Measurements from ENCODE around the gene PCDHA2. TPM values are rescaled to one million over a fixed set of nuclear protein-coding genes. Genes with fewer than 3 reads are reported as not detected.

PCDHA2 gene
- total and polyA plus RNA-seq, 2 of the 13 experiments (the other 11 are each of a cell fraction or from before 2014, with no cell fraction given) = not detected

Other genes starting within 250 kb of the PCDHA2 start
- 1.7 and 1.9 TPM in 2 replicates for gene EIF4EBP3, start 247.2 kb upstream of the PCDHA2 start, total RNA-seq (2016; rRNA removed; fragmentation: Illumina TruSeq; extraction: Trizol)
- gene EIF4EBP3, start 247.2 kb upstream of the PCDHA2 start, polyA plus RNA-seq (2011; rRNA removed) = 0.31 and 0.61 TPM in 2 replicates
- gene SRA1, start 237.4 kb upstream of the PCDHA2 start, total RNA-seq (2016; rRNA removed; fragmentation: Illumina TruSeq; extraction: Trizol) = 32.8 and 38.1 TPM in 2 replicates
- 14.2 and 15.6 TPM in 2 replicates for gene SRA1, start 237.4 kb upstream of the PCDHA2 start, polyA plus RNA-seq (2011; rRNA removed)
- 0.22 and 0.38 TPM in 2 replicates for gene APBB3, start 230.3 kb upstream of the PCDHA2 start, total RNA-seq (2016; rRNA removed; fragmentation: Illumina TruSeq; extraction: Trizol)
- gene APBB3, start 230.3 kb upstream of the PCDHA2 start, polyA plus RNA-seq (2011; rRNA removed) = 0.78 and 1.4 TPM in 2 replicates
- gene SLC35A4, start 230.0 kb upstream of the PCDHA2 start, total RNA-seq (2016; rRNA removed; fragmentation: Illumina TruSeq; extraction: Trizol) = 0.71 and 0.95 TPM in 2 replicates
- gene SLC35A4, start 230.0 kb upstream of the PCDHA2 start, polyA plus RNA-seq (2011; rRNA removed) = 4.0 and 5.0 TPM in 2 replicates
- 0.70 and 1.7 TPM in 2 replicates for gene CD14, start 161.7 kb upstream of the PCDHA2 start, total RNA-seq (2016; rRNA removed; fragmentation: Illumina TruSeq; extraction: Trizol)
- 4.7 and 9.8 TPM in 2 replicates for gene CD14, start 161.7 kb upstream of the PCDHA2 start, polyA plus RNA-seq (2011; rRNA removed)
- 8.2 and 16.6 TPM in 2 replicates for gene TMCO6, start 155.4 kb upstream of the PCDHA2 start, total RNA-seq (2016; rRNA removed; fragmentation: Illumina TruSeq; extraction: Trizol)
- 28.2 and 36.3 TPM in 2 replicates for gene TMCO6, start 155.4 kb upstream of the PCDHA2 start, polyA plus RNA-seq (2011; rRNA removed)
- gene NDUFA2, start 147.2 kb upstream of the PCDHA2 start, total RNA-seq (2016; rRNA removed; fragmentation: Illumina TruSeq; extraction: Trizol) = 97.2 and 103 TPM in 2 replicates
- 94.9 and 105 TPM in 2 replicates for gene NDUFA2, start 147.2 kb upstream of the PCDHA2 start, polyA plus RNA-seq (2011; rRNA removed)
- 67.5 and 86.4 TPM in 2 replicates for gene IK, start 147.0 kb upstream of the PCDHA2 start, total RNA-seq (2016; rRNA removed; fragmentation: Illumina TruSeq; extraction: Trizol)
- gene IK, start 147.0 kb upstream of the PCDHA2 start, polyA plus RNA-seq (2011; rRNA removed) = 63.7 and 65.3 TPM in 2 replicates
- gene WDR55, start 129.9 kb upstream of the PCDHA2 start, total RNA-seq (2016; rRNA removed; fragmentation: Illumina TruSeq; extraction: Trizol) = 18.2 and 18.5 TPM in 2 replicates
- gene WDR55, start 129.9 kb upstream of the PCDHA2 start, polyA plus RNA-seq (2011; rRNA removed) = 17.7 and 23.4 TPM in 2 replicates
- gene DND1, start 121.3 kb upstream of the PCDHA2 start, total RNA-seq (2016; rRNA removed; fragmentation: Illumina TruSeq; extraction: Trizol) = 0.17 and 0.55 TPM in 2 replicates
- gene DND1, start 121.3 kb upstream of the PCDHA2 start, polyA plus RNA-seq (2011; rRNA removed) = 0.48 and 1.3 TPM in 2 replicates
- gene HARS1, start 103.5 kb upstream of the PCDHA2 start, total RNA-seq (2016; rRNA removed; fragmentation: Illumina TruSeq; extraction: Trizol) = 66.2 and 78.8 TPM in 2 replicates
- 36.9 and 37.2 TPM in 2 replicates for gene HARS1, start 103.5 kb upstream of the PCDHA2 start, polyA plus RNA-seq (2011; rRNA removed)
- gene HARS2, start 103.4 kb upstream of the PCDHA2 start, total RNA-seq (2016; rRNA removed; fragmentation: Illumina TruSeq; extraction: Trizol) = 25.8 and 28.3 TPM in 2 replicates
- gene HARS2, start 103.4 kb upstream of the PCDHA2 start, polyA plus RNA-seq (2011; rRNA removed) = 17.6 and 17.9 TPM in 2 replicates
- gene ZMAT2, start 94.4 kb upstream of the PCDHA2 start, total RNA-seq (2016; rRNA removed; fragmentation: Illumina TruSeq; extraction: Trizol) = 92.8 and 141 TPM in 2 replicates
- gene ZMAT2, start 94.4 kb upstream of the PCDHA2 start, polyA plus RNA-seq (2011; rRNA removed) = 25.2 and 35.4 TPM in 2 replicates
- gene PCDHA1, start 8.7 kb upstream of the PCDHA2 start, total RNA-seq (2016; rRNA removed; fragmentation: Illumina TruSeq; extraction: Trizol) = not detected in 2 replicates
- gene PCDHA1, start 8.7 kb upstream of the PCDHA2 start, polyA plus RNA-seq (2011; rRNA removed) = not detected in 2 replicates
- gene PCDHA3, start 6.2 kb downstream of the PCDHA2 start, total RNA-seq (2016; rRNA removed; fragmentation: Illumina TruSeq; extraction: Trizol) = not detected in 2 replicates
- not detected in 2 replicates for gene PCDHA3, start 6.2 kb downstream of the PCDHA2 start, polyA plus RNA-seq (2011; rRNA removed)
- gene PCDHA4, start 12.2 kb downstream of the PCDHA2 start, total RNA-seq (2016; rRNA removed; fragmentation: Illumina TruSeq; extraction: Trizol) = not detected in 2 replicates
- not detected in 2 replicates for gene PCDHA4, start 12.2 kb downstream of the PCDHA2 start, polyA plus RNA-seq (2011; rRNA removed)
- not detected in 2 replicates for gene PCDHA5, start 26.8 kb downstream of the PCDHA2 start, total RNA-seq (2016; rRNA removed; fragmentation: Illumina TruSeq; extraction: Trizol)
- gene PCDHA5, start 26.8 kb downstream of the PCDHA2 start, polyA plus RNA-seq (2011; rRNA removed) = not detected in 2 replicates
- gene PCDHA6, start 33.1 kb downstream of the PCDHA2 start, total RNA-seq (2016; rRNA removed; fragmentation: Illumina TruSeq; extraction: Trizol) = not detected in 2 replicates
- gene PCDHA6, start 33.1 kb downstream of the PCDHA2 start, polyA plus RNA-seq (2011; rRNA removed) = not detected in 2 replicates
- 0.28 and 0.53 TPM in 2 replicates for gene PCDHA7, start 39.4 kb downstream of the PCDHA2 start, total RNA-seq (2016; rRNA removed; fragmentation: Illumina TruSeq; extraction: Trizol)
- 0.49 and 0.54 TPM in 2 replicates for gene PCDHA7, start 39.4 kb downstream of the PCDHA2 start, polyA plus RNA-seq (2011; rRNA removed)
- gene PCDHA8, start 46.3 kb downstream of the PCDHA2 start, total RNA-seq (2016; rRNA removed; fragmentation: Illumina TruSeq; extraction: Trizol) = 0.07 and 0.11 TPM in 2 replicates
- 0.03 and 0.04 TPM in 2 replicates for gene PCDHA8, start 46.3 kb downstream of the PCDHA2 start, polyA plus RNA-seq (2011; rRNA removed)
- 0.03 TPM in 1 of 2 replicates, not detected in the other for gene PCDHA9, start 53.5 kb downstream of the PCDHA2 start, total RNA-seq (2016; rRNA removed; fragmentation: Illumina TruSeq; extraction: Trizol)
- 0.03 and 0.04 TPM in 2 replicates for gene PCDHA9, start 53.5 kb downstream of the PCDHA2 start, polyA plus RNA-seq (2011; rRNA removed)
- gene PCDHA10, start 61.0 kb downstream of the PCDHA2 start, total RNA-seq (2016; rRNA removed; fragmentation: Illumina TruSeq; extraction: Trizol) = 0.02 TPM in 1 of 2 replicates, not detected in the other
- 0.01 and 0.03 TPM in 2 replicates for gene PCDHA10, start 61.0 kb downstream of the PCDHA2 start, polyA plus RNA-seq (2011; rRNA removed)
- 0.07 and 0.29 TPM in 2 replicates for gene PCDHA11, start 74.1 kb downstream of the PCDHA2 start, total RNA-seq (2016; rRNA removed; fragmentation: Illumina TruSeq; extraction: Trizol)
- 0.05 TPM in 1 of 2 replicates, not detected in the other for gene PCDHA11, start 74.1 kb downstream of the PCDHA2 start, polyA plus RNA-seq (2011; rRNA removed)
- gene PCDHA12, start 80.5 kb downstream of the PCDHA2 start, total RNA-seq (2016; rRNA removed; fragmentation: Illumina TruSeq; extraction: Trizol) = not detected in 2 replicates
- 0.03 TPM in 1 of 2 replicates, not detected in the other for gene PCDHA12, start 80.5 kb downstream of the PCDHA2 start, polyA plus RNA-seq (2011; rRNA removed)
- 0.04 TPM in 1 of 2 replicates, not detected in the other for gene PCDHA13, start 87.3 kb downstream of the PCDHA2 start, total RNA-seq (2016; rRNA removed; fragmentation: Illumina TruSeq; extraction: Trizol)
- gene PCDHA13, start 87.3 kb downstream of the PCDHA2 start, polyA plus RNA-seq (2011; rRNA removed) = 0.03 TPM in 1 of 2 replicates, not detected in the other
- gene PCDHAC1, start 131.4 kb downstream of the PCDHA2 start, total RNA-seq (2016; rRNA removed; fragmentation: Illumina TruSeq; extraction: Trizol) = 0.04 TPM in 1 of 2 replicates, not detected in the other
- gene PCDHAC1, start 131.4 kb downstream of the PCDHA2 start, polyA plus RNA-seq (2011; rRNA removed) = 0.03 TPM in 1 of 2 replicates, not detected in the other
- not detected in 2 replicates for gene PCDHAC2, start 171.6 kb downstream of the PCDHA2 start, total RNA-seq (2016; rRNA removed; fragmentation: Illumina TruSeq; extraction: Trizol)
- gene PCDHAC2, start 171.6 kb downstream of the PCDHA2 start, polyA plus RNA-seq (2011; rRNA removed) = not detected in 2 replicates